ENCODE measurements around the gene FOXF1.

Gene FOXF1

DNA sequence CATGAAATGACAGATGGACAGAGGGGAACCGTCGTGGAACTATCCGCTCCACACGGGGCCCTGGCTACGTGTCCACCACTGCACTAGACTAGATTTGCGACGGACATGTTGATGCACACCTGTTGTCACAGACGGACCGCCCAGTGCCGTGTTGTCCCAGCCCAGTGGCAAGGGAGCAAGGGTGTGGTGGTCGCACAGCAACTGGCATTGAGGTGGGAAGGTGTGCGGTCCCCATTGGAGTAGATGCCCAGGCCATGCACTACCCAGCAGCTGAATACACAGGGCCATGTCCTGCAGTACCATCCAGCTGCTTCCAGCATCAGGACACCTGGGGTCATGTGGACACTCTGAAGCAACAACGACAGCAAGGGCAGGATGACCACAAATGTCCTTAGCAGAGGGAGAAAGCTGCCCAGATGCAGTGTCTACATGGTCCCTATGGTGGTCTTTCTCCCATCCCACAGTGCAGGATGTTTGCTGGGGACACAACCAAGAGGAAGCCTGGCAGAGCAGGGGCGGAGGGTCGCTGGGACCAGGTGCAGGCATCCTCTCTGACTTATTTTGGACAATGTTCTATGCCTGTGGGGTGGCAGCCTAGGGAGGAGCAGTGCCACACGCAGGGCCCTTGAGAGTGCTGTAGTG is 8.8 kb downstream of the FOXF1 start:
- no peak for DNase-seq

DNA sequence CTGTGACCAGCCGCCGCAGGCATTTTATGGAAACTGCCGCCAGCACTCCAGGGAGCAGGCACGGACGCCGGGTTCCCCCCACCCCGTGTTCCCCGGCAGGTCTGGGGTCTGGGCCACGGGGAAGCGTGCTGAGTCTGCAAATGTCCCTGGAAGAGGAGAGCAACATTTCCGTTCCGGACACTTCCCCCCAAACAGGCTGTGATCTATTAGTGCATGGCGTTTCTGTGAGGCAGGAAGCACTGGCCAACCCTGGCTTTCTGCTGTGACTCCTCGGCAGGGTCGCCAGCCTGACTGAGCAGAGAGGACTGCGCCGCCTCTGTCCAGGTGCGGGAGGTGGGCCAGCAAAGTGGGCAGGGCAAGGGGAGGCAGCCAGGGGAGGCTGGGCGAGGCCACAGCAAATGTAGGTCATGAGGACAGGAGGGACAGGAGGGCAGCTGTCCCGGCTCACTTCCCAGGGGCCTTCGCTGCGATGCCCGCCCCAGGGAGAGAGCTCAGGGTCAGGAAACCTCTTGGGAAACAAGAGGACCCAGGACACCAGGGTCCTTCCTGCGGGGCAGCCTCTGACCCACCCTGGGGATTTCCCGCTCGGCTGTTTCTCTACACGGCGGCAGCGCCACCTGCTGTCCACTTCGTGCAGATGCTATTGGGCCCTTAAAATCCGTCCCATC is 9.5 kb downstream of the FOXF1 start:
- no peak for DNase-seq

DNA sequence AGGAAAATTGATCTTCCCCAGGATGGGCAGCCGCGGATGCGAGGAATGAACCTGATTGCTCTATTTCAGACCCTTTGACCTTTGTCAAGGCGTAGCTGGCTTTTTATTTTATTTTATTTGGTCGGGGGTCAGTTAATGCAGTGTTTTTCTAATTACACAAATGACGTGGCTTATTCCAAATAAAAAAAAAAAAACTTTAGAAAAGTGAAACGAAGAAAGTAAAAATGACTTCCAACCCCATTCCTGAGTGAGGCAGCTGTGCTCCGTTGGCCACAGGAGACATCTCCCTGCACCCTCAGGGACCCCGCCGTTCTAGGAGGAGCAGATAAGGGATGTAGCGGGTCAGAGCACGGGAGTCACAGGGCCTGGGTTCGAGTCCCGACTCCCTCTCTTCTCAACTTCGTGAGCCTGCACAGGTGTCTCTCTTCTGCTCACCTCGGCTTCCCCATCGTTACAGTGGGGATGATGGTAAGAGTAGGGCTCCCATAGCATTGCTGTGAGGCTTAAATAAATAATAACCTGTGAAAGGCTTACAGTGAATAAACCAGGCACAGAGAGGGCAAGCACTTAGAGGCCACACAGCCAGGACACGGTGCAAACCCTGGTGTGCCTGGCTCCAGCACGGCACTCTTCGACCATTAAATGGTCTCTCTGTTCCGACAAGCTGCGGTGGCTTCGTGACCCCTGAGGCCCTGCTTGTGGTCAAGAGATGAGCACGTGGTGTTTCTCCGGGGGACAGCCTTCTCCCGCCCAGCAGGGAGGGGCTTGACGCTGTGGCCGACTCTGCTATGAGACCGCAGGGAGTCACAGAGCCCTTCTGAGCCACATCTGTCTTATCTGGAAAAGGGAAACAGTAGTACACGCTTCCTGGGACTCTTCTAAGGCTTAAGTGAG is 10.2 kb downstream of the FOXF1 start:
- DNase-seq: no peak

DNA sequence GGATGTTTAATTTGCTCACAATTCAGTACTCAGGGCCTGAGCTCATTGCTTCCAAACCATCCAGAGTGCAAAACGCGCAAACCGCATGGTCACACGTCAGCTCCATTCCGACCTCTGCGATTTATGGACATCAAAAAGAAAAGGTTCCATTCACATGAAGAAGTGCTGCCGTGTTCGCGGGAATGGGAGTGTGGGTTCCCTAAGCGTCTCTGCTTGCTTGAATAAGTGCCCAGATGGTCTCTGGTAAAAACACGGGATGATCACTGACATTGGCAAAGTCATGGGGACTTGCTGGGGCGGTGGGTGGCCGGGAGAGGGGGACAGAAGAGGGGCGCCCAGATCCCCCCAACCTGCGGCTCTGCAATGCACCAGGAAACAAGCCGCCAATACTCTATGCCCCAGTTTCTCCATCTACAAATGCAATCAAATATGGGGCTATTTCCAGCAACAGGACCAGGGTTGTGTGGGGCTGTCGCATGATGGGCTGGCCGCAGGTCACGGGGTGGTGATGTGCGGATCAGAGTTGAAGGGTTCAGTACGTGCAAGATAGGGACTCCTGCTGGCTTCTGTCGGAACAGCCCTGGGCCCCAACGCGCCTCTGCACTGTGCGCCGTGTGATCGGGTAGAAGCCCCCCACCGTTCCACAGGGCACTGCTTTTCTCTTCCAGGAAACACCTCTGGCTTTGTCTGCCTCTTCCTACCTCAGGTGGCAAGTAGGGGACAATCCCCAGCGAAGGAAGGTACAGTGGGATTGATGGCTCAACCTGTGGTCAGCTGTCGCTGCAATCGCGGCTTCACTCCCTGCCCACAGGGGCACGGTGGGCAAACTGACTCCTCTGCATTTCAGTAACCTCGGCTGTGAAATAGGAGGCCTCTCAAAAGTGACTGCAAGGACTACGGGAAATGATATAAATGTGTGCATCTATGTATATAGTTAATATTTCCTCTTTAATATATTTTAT is 11.2 kb downstream of the FOXF1 start:
- DNase-seq: no peak

DNA sequence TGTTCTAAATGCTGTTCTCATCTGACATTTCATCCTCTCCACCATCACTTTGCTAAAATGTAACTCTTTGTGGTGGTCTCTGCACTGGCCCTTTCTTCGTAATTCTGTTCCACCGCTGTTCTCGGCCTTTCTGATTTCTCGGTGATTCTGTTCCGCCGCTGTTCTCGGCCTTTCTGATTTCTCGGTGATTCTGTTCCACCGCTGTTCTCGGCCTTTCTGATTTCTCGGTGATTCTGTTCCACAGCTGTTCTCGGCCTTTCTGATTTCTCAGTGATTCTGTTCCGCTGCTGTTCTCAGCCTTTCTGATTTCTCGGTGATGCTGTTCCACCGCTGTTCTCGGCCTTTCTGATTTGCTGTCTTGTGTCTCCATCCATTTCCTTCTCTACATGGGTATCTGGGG is 12.3 kb downstream of the FOXF1 start:
- no peak for DNase-seq

DNA sequence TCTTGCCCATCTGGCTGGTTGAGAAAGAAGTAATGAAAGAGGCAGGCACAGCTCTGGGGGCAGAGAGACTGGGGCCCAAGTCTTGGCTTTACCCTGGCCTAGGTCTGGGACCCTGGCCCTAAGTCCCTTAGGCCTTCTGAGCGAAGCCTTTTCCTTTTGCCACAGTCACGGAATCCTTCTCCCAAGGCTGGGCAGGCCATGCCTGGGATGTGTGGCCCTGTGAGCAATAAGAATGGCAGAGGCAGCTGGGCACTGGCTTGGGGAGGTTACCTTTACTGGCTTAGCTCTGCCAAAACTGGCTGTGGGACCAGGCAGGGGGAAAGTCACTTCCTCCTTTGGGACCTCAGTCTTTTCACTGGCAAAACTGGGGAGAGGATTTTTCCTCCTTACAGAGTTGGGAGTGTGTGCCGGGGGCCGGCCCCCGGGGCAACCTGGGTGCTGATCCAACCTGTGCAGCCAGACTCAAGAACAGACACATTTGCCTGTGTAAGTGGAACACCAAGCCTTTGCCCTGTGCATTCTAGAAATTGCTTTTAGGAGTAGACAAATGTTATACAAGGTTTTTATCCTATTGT is 12.9 kb downstream of the FOXF1 start:
- no peak for DNase-seq

DNA sequence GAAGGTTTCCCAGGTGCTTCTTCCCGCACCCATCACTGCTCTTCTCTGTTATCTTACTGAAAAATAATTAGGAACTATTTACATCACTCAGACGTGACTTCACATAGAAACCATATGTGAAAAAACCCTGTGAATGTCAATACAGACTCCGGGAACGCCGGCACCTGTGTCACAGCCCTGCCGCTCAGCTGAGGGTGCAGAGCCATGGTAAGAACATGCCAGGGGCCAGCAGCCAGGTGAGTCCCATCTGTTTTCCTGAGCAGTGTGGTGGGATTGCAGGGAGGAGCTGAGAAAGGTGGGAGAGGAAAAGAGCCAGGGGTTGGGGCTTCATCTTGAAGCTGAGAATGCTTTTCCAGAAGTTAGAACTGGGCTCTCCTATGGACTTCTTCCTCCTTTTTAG is 13.7 kb downstream of the FOXF1 start:
- DNase-seq: no peak

DNA sequence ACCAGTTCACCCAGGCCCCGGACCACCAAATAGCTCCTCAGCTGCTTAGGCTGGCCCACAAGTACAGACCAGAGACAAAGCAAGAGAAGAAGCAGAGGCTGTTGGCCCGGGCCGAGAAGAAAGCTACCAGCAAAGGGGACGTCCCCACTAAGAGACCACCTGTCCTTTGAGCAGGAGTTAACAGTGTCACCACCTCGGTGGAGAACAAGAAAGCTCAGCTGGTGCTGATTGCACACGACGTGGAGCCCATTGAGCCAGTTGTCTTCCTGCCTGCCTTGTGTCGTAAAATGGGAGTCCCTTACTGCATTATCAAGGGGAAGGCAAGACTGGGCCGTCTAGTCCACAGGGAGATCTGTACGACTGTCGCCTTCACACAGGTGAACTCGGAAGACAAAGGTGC is 15.4 kb downstream of the FOXF1 start:
- no peak for DNase-seq

DNA sequence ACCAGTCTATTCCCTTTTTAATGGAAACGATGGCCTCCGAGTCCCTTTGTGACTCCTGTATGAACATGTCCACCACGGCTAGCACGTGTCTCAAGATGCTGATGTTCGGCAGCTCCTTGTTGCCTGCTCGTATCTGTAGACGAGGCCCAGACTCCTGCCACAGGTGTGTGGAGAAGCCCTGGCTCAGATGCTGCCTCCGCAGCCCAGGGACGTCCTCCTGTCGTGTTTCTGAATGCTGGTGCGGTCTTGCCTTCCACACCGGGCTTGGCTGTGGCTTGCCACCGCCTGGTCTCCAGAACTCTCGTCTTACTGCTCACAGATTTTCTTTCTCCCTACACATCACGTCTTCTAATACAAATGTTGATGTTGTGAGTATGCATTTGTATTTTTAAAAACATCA is 17.0 kb downstream of the FOXF1 start:
- no peak for DNase-seq

DNA sequence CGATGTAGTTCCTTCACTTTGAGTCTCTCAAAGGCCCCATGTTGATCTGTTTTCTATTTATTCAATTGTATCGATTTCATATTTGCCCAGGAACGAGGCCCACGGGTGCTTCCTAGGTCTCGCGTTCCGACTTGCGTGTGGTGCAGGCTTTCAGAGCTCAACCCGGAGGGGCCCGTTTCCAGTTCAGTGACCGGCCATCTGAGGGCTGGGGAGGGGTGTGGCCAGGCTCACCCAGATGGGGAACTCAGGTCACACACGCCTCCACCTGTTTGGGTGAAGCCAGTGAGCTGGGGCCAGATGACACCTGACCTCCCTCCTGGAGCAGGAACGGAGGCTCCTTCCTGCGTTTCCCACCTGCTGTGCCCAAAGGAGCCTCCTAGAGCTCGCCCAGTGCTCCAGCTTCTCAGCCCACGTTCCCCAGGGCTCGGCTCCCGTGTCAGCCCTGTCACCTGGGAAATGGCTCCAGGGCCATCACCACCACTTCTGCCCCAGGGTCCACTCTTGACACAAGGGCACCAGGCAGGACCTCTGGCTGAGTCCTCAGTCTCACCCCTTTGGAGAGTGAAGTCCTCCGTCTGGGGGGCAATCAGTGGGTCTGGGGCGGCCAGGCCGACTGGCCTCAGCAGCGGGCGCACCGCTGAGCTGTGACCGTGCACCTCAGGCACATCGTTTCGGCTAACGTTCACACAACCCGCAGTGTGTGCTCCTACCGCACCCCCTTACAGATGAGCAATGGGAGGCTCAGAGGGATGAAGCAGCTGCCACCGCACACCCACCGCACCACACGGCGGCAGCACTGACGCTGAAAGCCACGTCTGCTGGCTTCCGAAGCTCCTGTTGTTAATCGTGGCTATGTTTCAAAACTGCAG is 18.0 kb downstream of the FOXF1 start:
- no peak for DNase-seq

DNA sequence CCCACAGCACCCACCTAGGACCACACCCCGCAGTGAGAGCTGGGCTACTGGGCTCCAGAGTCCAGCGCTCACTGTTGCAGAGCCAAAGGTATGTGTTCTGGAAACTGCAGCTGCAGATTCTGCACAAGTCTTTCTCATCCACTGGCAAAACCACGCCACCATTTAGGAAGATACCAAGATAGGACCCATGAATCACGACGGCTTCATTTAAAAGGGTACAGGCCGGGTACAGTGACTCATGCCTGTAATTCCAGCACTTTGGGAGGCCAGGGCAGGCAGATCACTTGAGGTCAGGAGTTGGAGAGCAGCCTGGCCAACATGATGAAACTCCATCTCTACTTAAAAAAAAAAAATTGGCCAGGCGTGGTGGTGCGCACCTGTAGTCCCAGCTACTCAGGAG is 18.8 kb downstream of the FOXF1 start:
- no peak for DNase-seq

DNA sequence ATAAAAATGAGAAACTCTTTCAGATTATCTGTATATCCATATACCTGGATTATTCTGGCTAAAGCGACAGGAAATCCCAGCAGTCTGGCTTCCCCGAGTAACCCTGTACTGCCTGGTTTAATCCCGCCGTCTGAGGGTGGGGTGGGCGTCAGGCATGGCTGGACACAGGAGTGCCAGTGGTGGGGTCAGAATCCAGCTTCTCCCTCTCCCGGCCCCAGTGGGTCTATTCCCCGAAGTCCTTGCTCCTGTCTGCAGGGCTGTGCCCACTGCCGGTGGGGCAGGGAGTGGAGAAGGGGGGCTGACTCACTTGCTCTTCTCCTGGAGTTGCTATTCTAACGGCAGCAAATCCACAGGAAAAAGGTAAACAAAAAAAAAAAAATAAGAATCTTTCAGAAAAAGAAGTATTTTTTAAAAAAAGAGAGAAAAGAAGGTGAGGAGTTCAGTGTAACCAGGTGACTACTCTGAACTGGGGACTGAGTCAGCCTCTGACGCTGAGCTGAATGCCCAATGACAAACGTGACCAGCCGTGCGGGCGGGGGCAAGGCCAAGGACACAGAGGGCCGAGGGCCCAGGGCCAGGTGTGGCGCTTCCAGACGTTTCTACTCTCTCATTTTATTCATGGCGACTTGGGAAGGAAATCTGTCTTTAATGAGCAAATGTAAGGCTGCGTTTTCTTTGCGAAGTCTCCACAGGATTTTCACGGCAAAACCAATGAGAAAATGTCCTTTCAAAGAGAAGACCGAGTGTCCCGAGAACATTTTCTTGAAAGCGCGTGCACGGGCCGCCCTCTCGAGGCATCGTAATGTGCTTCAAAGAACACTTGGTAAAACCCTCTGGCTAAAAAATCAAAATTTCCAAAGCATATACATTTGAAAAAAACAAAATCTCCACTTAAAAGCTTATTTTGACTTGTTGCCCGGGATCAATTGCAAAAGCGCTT is 20.2 kb downstream of the FOXF1 start:
- DNase-seq: no peak

DNA sequence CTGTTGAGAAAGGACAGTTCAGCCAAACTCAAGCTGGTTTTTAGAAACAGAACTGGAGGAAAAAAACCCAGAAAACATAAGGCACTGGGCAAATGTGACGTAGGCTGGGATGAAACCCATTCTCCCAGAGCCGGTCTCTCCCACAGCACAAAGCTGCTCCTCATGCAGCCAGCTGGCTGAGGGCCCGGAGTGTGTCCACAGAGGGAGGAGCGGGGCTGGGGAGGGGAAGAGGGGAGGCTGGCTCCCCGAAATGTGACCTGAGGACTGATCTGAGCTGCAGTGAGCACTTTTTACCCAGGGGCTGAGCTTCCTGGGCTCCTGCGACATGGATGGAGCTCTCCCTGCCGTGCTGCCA is 20.8 kb downstream of the FOXF1 start:
- no peak for DNase-seq

DNA sequence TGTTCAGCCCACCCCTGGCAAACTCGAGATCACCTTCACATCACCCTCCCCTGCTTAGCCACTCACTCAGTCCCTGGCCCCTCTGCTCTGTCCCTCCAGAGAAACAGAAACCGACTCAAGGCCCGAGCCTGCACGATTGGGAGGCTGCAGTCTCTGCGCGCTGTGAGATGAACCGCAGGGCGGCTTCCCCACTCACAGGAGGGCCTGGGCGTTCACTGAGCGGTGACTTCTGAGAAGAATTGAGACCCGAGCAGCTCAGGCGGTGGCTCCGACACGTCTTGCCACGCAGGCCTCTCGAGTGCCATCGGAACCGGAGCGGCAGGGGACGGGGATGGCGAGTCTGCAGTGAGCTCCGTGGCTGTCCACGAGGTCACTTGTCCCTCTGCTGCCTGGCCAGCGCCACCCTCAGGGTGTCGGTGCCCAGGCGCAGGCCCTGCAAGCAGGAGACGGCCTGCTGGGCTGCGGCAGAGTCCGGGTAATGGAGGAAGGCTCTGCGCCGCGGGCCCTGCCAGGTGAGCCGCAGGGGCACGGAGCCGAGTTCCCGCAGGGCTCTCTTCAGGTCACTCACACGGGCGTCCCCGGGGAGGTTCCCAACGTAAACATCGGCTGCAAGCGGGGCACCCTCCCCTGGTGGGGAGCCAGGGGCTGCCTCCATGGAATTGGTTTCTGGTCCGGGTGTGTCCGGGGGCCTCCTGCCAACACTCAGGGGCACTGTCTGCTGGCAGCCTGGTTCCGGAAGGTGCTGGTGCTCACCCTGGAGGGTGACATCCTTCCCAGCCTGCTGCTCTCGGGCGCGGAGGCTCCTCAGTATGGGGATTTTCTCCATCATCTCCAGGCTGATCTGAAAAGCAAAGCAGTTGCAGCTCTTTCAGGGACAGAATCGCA is 21.6 kb downstream of the FOXF1 start:
- DNase-seq: no peak

DNA sequence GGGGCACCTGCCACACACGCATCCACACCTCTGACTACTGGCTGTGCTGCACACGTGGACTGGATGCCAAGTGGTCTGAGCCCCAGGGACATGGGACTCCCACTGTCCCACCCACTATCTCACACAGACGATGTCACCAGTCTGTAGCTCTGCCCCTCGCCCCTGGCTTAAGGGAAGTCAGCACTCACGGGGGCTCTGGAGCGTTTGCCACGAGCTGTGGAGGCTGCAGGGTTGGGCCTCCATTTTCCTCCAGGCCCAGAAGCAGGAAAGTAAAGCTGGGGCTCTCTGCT is 22.1 kb downstream of the FOXF1 start:
- no peak for DNase-seq

DNA sequence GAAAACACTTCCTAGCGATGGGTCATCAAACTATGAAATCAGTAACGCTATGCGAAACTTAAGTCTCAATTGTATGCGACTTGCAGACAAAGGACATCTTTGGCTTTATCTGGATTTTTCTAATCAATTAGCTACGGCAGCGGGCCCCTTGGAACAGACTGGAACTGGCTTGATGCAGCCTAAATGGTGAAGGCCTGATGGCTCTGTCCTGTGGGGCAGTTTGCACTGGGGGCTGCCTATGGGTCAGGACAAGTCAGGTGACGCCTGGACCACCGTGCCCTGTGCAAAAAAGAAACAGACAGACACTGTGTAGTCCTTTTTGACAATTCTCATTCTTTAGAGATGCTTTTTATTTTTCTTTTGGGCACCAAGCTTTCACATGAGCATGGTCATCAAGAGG is 22.7 kb downstream of the FOXF1 start:
- no peak for DNase-seq

DNA sequence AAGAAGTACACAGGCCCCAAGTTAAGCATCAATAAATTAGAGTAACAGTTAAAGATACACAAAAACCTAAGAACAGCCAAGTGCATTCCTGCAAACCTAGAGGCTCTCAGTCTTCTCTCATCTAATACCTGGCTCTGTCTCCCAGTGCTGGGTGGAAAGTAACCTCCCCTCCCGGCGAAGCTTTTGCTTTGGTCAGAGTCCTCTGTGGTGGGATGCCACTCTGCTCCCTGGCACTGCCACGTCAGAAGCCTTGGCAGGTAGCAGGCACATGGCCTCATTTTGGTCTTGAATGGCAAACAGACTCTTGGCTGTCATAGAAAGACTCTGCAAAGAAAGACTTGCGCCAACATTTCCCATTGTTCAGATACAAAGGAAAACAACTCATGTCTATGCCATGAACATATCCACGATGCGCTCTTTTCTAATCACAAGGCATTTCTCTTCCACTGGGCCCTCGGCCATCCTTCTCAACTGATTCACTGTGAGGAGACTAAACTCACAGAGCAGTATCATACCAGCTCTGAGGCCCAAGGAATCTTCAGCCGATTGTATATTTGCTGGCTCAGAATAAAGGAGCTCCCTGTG is 23.5 kb downstream of the FOXF1 start:
- DNase-seq: no peak

DNA sequence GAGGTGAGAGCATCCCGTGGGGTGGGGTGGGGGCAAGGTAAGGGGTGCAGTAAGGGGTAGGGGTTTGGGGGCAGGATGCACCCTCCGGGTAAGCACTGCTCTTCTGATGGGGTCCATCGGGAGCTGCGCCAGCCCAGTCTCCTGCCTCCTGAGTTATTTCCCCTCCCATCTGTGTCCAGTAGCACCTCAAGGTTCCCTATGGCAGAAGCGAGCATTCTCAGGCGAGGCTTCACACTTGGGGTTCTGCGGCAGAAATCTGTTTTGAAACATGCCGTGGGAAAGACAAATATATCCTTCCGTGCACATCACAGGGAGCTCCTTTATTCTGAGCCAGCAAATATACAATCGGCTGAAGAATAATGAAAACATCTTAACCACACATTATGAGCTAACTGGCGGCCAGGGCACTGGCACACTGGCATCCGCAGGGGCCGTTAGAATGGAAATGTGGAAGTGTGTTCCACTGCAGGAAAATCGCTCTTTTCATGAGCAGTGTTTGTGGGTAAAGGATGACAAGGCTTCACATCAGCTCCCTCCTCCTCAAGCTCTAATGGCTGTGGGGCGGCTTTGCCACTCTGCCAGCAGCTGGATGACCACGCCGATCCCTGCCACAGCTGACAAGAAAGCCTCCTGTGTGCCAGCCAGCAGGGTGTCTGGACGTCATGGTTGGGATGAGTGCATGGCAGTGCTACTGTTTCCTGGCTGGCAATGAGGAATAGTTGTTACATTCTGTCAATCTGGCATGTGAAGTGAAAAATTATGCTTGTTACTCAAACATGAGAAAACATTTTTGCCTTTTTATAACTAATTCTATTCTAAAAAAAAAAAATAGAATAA is 24.7 kb downstream of the FOXF1 start:
- DNase-seq: no peak
